HG03103 (cell line): ENCODE results near the gene ZNF844.
"Not testable (repeated sequence)": the region's sequence is repeated elsewhere in the genome, so short reads cannot be mapped to it uniquely, and the experiment has no call there.

Experiments
- ATAC-seq: cut with Tn5 transposase; IDR thresholded peaks from one replicate; pipeline ENCODE4 v1.9.1; 2021; ENCODE audit warnings: low read depth; ENCODE audit not compliant: unreplicated experiment

The ZNF844 gene

DNA sequence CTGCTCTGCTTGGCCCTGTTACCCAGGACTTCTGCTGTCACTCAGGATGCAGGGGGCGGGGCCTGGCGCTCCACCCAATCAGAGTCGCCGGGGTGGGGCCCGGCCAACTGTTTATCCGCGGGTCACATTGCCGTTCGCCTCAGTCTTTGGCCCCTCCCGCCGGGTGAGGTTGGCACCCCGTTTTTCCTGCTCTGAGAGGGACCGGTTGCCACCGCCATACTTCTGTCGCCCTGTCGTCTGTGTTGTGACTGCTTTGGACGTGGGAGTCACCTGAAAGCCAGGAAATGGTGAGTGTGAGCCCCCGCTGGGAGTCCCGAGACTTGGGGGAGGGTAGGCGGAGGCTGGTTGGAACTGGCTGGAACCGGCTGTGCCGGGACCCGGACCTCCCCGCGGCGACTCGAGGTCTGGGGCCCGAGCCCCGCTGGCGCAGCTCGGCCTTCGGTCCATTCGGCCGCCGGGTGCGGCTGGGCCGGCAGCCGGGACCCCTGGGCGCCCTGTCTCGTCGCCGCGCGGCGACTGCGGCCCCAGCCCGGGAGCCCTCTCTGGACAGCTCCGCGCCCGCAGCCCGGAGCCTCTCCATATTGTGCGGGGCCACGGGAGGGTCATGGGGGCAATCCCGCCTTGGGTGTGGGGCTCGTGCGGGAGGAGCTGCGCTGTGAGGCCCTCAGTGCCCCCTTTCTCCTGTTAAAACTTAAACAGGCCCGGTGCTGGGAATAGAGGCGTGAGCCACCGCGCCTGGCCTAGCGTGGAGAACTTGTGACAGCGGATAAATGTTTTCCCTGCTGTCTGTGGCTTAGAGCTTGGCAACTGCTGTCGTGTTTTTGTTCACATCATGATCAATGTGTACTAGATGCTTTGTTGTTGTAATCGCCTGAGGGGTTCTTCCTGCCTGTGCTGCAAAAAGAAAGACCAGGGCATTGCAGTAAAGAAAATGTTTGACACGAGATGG, at the start of gene ZNF844:
Gene ZNF844, plus strand, starts transcription at position 142 of the 949 bp plus-strand sequence. Its CDS starts 143 bp downstream, at position 285.
- peak; percentile 68 for ATAC-seq

- no peak for ATAC-seq
Measured at GRCh38 chr19:12015015-12015752, 49.3 kb upstream of the ZNF844 start.

DNA sequence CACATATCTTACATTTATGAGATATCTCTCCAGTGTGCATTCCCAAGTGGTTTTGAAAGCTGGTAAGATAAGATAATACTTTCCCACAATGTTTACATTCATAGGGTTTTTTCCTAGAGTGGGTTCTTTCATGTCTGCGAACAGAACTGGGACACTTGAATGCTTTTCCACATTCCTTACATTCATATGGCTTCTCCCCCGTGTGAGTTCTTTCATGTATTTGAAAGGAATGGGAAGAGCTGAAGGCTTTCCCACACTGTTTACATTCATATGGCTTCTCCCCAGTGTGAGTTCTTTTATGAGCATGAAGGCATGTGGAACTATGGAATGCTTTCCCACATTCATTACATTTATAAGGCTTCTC, 48.8 kb upstream of the ZNF844 start:
- ATAC-seq, result no peak

GRCh38 chr19:12034198-12034597, 30.3 kb upstream of the ZNF844 start:
- ATAC-seq, result no peak

DNA sequence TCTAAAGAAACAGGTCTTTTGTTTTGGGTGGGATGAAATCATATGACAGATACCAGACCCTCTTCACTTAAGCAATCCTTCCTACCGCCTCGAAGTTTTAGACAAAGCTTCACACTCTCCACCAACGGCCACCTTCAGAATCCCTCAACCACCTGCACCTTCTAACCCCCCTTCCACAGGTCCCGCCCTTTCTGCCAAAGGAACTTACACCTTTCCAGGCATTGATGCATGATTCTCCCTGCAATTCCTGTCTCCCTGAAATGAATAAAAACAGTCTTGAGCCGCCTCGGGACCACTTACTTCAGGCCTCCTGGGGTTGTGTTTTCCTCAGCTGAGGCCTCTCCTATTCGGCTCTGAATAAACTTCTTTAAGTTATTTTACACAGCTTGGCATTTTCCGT, 29.9 kb upstream of the ZNF844 start:
- no peak for ATAC-seq

DNA sequence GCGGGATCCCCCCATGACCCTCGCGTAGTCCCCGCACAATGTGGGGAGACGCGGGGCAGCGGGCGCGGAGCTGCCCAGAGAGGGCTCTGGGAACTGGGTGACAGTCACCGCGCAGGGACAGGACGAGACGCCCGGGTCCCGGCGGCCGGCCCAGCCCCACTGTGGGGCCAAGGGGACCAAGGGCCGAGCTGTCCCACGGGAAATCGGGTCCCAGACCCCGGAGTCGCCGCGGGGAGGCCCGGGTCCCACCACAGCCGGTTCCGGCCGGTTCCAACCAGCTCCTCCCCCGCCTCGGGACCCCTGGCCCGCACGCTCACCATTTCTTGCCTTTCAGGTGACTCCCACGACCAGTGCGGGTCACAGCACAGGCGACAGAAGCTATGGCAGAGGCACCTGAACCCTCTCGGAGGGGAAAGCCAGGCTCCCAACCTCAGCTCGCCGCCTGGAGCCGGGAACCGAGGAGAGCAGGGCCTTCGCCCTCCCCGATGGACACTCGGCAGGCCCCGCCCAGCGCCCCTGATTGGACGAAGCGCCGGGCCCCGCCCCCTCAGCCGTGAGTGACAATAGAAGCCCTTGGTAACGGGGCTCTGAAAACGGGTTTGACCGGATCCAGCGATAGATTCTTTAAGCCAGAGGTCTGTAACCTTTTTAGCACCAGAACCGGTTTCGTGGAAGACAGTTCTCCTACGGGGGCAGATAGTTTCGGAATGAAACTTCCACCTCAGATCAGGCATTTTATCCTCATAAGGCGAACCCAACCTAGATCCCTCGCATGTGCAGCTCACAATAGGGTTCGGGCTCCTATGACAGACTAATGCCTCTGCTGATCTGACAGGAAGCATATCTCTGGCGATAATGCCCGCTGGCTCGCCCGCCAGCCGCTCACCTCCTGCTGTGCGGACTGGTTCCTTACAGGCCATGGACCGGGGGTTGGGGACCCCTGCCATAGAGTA, 29.0 kb upstream of the ZNF844 start, which contains the start of gene ZNF433:
Gene ZNF433, minus strand, starts transcription at position 460 of the 953 bp plus-strand sequence. Its CDS starts 140 bp downstream, at position 320.
- peak; percentile 87 for ATAC-seq

- no peak for ATAC-seq
Measured at GRCh38 chr19:12042893-12043292, 21.6 kb upstream of the ZNF844 start.

DNA sequence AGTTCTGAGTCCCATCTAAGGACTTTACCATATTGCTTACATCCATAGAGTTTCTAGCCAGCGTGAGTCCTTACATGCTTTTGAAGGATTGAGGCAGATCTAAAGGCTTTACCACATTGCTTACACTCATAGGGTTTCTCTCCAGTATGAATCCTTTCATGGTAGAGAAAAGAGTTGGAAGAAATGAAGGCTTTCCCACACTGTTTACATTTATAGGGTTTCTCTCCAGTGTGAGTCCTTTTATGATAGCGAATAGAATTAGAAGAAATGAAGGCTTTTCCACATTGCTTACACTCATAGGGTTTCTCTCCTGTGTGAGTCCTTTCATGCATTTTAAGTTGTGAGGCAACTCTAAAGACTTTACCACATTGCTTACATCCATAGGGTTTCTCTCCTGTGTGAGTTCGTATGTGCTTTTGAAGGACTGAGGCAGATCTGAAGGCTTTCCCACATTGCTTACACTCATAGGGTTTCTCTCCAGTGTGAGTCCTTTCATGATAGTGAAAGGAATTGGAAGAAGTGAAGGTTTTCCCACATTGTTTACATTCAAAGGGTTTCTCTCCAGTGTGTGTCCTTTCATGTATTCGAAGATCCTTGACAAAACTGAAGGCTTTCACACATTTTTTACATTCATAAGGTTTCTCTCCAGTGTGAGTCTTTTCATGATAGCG, 20.6 kb upstream of the ZNF844 start:
- ATAC-seq, result no peak

DNA sequence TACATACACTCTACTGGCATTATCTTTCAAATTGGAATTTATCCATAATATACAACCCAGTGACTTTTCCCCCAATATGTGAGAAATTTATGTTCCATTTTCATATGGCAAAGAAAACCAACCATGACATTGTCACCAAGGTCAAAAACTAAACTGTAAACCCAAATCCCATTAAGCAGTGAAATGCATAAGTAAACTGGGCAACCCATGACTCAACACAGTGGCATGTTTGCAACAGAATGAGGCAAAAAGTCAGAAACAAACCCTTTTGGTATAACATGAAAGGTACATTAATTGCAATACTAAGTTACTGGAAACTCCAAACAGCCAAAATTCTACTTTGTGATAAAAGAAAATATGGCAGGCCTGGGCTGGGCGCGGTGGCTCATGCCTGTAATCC, 16.7 kb upstream of the ZNF844 start:
- no peak for ATAC-seq

GRCh38 chr19:12052091-12052496, 12.4 kb upstream of the ZNF844 start:
- ATAC-seq, result no peak

- ATAC-seq, result no peak
Measured at GRCh38 chr19:12052497-12053169, 11.9 kb upstream of the ZNF844 start, which contains the start of gene ZNF878. ZNF878 (minus strand) TSS chr19:12052961; CDS start chr19:12052801, 160 bp downstream.

DNA sequence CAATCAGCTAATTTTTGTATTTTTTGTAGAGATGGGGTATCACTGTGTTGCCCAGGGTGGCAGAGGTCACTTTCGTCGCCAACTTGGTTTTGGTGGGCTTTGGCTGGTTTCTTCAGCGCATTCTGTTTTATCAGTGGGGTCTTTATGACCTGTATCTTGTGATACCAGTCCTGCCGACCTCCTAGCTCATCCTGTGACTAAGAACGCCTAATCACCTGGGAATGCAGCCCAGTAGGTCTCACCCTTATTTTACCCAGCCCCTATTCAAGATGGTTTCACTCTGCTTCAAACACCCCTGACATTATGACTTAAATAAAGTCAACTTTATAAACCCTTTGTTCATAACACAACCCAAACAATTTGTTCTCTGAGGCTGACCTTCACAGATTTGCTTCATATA, 8.7 kb upstream of the ZNF844 start:
- no peak for ATAC-seq

DNA sequence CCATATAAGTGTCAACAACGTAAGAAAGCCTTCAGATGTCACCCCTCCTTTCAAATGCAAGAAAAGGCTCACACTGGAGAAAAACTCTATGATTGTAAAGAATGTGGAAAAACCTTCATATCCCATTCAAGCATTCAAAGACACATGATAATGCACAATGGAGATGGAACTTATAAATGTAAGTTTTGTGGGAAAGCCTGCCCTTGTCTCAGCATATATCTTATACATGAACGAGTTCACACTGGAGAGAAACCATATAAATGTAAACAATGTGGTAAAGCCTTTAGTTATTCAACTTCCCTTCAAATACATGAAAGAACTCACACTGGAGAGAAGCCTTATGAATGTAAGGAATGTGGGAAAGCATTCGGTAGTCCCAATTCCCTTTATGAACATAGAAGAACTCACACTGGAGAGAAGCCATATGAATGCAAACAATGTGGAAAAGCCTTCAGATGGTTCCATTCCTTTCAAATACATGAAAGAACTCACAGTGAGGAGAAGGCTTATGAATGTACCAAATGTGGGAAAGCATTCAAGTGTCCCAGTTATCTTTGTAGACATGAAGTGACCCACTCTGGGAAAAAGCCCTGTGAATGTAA, 11.1 kb downstream of the ZNF844 start:
- no peak for ATAC-seq

DNA sequence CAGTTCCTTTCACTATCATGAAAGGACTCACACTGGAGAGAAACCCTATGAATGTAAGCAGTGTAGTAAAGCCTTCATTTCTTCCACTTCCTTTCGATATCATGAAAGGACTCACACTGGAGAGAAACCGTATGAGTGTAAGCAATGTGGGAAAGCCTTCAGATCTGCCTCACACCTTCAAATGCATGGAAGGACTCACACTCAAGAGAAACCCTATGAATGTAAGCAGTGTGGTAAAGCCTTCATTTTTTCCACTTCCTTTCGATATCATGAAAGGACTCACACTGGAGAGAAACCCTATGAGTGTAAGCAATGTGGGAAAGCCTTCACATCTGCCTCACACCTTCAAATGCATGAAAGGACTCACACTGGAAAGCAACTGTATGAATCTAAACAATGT, 11.8 kb downstream of the ZNF844 start:
- not testable (repeated sequence) for ATAC-seq

DNA sequence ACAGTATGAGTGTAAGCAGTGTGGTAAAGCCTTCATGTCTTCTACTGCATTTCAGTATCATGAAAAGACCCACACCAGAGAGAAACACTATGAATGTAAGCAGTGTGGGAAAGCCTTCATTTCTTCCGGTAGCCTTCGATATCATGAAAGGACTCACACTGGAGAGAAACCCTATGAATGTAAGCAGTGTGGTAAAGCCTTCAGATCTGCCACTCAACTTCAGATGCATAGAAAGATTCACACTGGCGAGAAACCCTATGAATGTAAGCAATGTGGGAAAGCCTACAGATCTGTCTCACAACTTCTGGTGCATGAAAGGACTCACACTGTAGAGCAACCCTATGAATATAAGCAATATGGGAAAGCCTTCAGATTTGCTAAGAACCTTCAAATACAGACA, 12.8 kb downstream of the ZNF844 start:
- no peak for ATAC-seq

GRCh38 chr19:12083336-12083735, 18.8 kb downstream of the ZNF844 start:
- ATAC-seq, result not testable (repeated sequence)

- ATAC-seq, result no peak
Measured at GRCh38 chr19:12085074-12085818, 20.7 kb downstream of the ZNF844 start.

- ATAC-seq, result no peak
Measured at GRCh38 chr19:12090807-12091206, 26.3 kb downstream of the ZNF844 start.
